GM04503 (cell line): Measurements from ENCODE around the gene PPP6R3.
"Not testable (repeated sequence)": the region's sequence is repeated elsewhere in the genome, so short reads cannot be mapped to it uniquely, and the experiment has no call there.

Source experiments
- DNase-seq: peaks from one replicate; pipeline ENCODE4 v3.0.0-alpha.2; 2012; ENCODE audit warnings: low read depth

PPP6R3 gene

GRCh38 chr11:68436162-68436888 is 24.2 kb upstream of the PPP6R3 start:
- DNase-seq: no peak

- peak; percentile 43 for DNase-seq
Measured at GRCh38 chr11:68436985-68437926, 23.3 kb upstream of the PPP6R3 start.

- no peak for DNase-seq
Measured at GRCh38 chr11:68437927-68438657, 22.5 kb upstream of the PPP6R3 start.

GRCh38 chr11:68438658-68439259 is 21.8 kb upstream of the PPP6R3 start:
- DNase-seq: no peak

- no peak for DNase-seq
Measured at GRCh38 chr11:68439355-68440065, 21.0 kb upstream of the PPP6R3 start.

- DNase-seq: no peak
Measured at GRCh38 chr11:68440224-68440623, 20.3 kb upstream of the PPP6R3 start.

GRCh38 chr11:68441466-68442230 is 18.9 kb upstream of the PPP6R3 start:
- DNase-seq: peak; percentile 11

- DNase-seq: no peak
Measured at GRCh38 chr11:68442433-68442832, 18.1 kb upstream of the PPP6R3 start.

- no peak for DNase-seq
Measured at GRCh38 chr11:68444566-68444965, 16.0 kb upstream of the PPP6R3 start.

GRCh38 chr11:68445531-68446035 is 15.0 kb upstream of the PPP6R3 start:
- DNase-seq: no peak

- no peak for DNase-seq
Measured at GRCh38 chr11:68446046-68446725, 14.4 kb upstream of the PPP6R3 start.

GRCh38 chr11:68447015-68447801 is 13.3 kb upstream of the PPP6R3 start:
- no peak for DNase-seq

- not testable (repeated sequence) for DNase-seq
Measured at GRCh38 chr11:68447914-68448313, 12.6 kb upstream of the PPP6R3 start.

- no peak for DNase-seq
Measured at GRCh38 chr11:68448604-68449011, 11.9 kb upstream of the PPP6R3 start.

GRCh38 chr11:68449951-68450350 is 10.6 kb upstream of the PPP6R3 start:
- DNase-seq: no peak

- DNase-seq: no peak
Measured at GRCh38 chr11:68450711-68451110, 9.8 kb upstream of the PPP6R3 start.

GRCh38 chr11:68454767-68455166 is 5.8 kb upstream of the PPP6R3 start:
- no peak for DNase-seq

- no peak for DNase-seq
Measured at GRCh38 chr11:68455485-68455884, 5.1 kb upstream of the PPP6R3 start.
